Calu3 (cell line): ENCODE results near the gene C19orf25. TPM values are rescaled to one million over a fixed set of nuclear protein-coding genes. Genes with fewer than 3 reads are reported as not detected.
A peak's percentile ranks its signal among the peaks of the same experiment; 100 is the strongest.
"Not testable (repeated sequence)": the region's sequence is repeated elsewhere in the genome, so short reads cannot be mapped to it uniquely, and the experiment has no call there.

Source experiments
- BruUV-seq: library from RNA; stranded (reverse); fragments of 400-500 nt; replicated peaks from 2 replicates; lab custom pipeline; 2021; lab: Mats Ljungman, UMichigan
- CTCF ChIA-PET: fragments of 300-600 bp; sonication (Branson Sonifier 250); formaldehyde crosslinking; loops from one replicate; lab custom pipeline; 2022; ENCODE audit warnings: antibody characterized with exemption; lab: Charles Lee
- DNase-seq: peaks from one replicate; pipeline ENCODE4 v3.0.0; 2022
- H3K27ac Mint-ChIP-seq: one replicate; pipeline ENCODE4 v1.8.0; 2022; ENCODE audit warnings: mixed read lengths; ENCODE audit not compliant: unreplicated experiment
- H3K27me3 Mint-ChIP-seq: one replicate; pipeline ENCODE4 v1.8.0; 2022; ENCODE audit warnings: mixed read lengths; ENCODE audit not compliant: unreplicated experiment
- H3K36me3 Mint-ChIP-seq: one replicate; pipeline ENCODE4 v1.8.0; 2022; ENCODE audit warnings: mild to moderate bottlenecking, moderate library complexity, mixed read lengths; ENCODE audit not compliant: insufficient read depth, unreplicated experiment
- H3K4me1 Mint-ChIP-seq: one replicate; pipeline ENCODE4 v1.8.0; 2022; ENCODE audit warnings: mild to moderate bottlenecking, low read depth, mixed read lengths; ENCODE audit not compliant: unreplicated experiment
- H3K4me3 Mint-ChIP-seq: one replicate; pipeline ENCODE4 v1.8.0; 2022; ENCODE audit warnings: mild to moderate bottlenecking, low read depth, moderate library complexity, mixed read lengths; ENCODE audit not compliant: unreplicated experiment
- H3K9me3 Mint-ChIP-seq: one replicate; pipeline ENCODE4 v1.8.0; 2022; ENCODE audit warnings: low read depth, mixed read lengths; ENCODE audit not compliant: unreplicated experiment
- CTCF ChIP-seq: fragments of 200-600 bp; IDR thresholded peaks from one replicate; pipeline ENCODE4 v1.8.0; 2022; ENCODE audit warnings: antibody characterized with exemption; ENCODE audit not compliant: unreplicated experiment
- intact Hi-C: fragments of 100-400 bp; cut with micrococcal nuclease; formaldehyde crosslinking; loops from one replicate; pipeline ENCODE4 v1.10.0; 2022; ENCODE audit not compliant: unreplicated experiment
- total RNA-seq: library from RNA; stranded (reverse); gene quantifications from 2 replicates; pipeline ENCODE4 v1.2.3, GENCODE V29; 2022

The C19orf25 gene
- total RNA-seq, 1 experiment from 2014 or later: 33.7 TPM

- no peak for TF ChIP-seq CTCF
- CTCF ChIA-PET: no interaction called here
- no TSS peak for BruUV-seq
- no peaks in the 10 kb centered on the region for H3K4me1 Mint-ChIP-seq
- peaks cover 15% of the 10 kb centered on the region for H3K27me3 Mint-ChIP-seq
- intact Hi-C loops: no loop called here
- no peaks in the 10 kb centered on the region for H3K9me3 Mint-ChIP-seq
- no peak for DNase-seq
- H3K36me3 Mint-ChIP-seq: peaks cover 12% of the 10 kb centered on the region
- H3K4me3 Mint-ChIP-seq: no peak overlapping the region
- no peak overlapping the region for H3K27ac Mint-ChIP-seq
These were observed 4.3 kb upstream of the C19orf25 start for GRCh38 chr19:1483131-1483978.

- H3K36me3 Mint-ChIP-seq: peaks cover 20% of the 10 kb centered on the region
- TF ChIP-seq CTCF: no peak
- no peak overlapping the region for H3K4me3 Mint-ChIP-seq
- intact Hi-C loops: no loop called here
- no peaks in the 10 kb centered on the region for H3K9me3 Mint-ChIP-seq
- H3K27ac Mint-ChIP-seq: no peak overlapping the region
- CTCF ChIA-PET: no interaction called here
- DNase-seq: no peak
- no TSS peak for BruUV-seq
- H3K27me3 Mint-ChIP-seq: peaks cover 15% of the 10 kb centered on the region
- no peaks in the 10 kb centered on the region for H3K4me1 Mint-ChIP-seq
These were observed 3.5 kb upstream of the C19orf25 start for GRCh38 chr19:1482361-1483130.

GRCh38 chr19:1481893-1482360 lies 2.9 kb upstream of the C19orf25 start:
- peaks cover 15% of the 10 kb centered on the region for H3K27me3 Mint-ChIP-seq
- CTCF ChIA-PET: no interaction called here
- H3K4me1 Mint-ChIP-seq: no peaks in the 10 kb centered on the region
- no peak for TF ChIP-seq CTCF
- no TSS peak for BruUV-seq
- intact Hi-C loops: no loop called here
- no peak for DNase-seq
- no peak overlapping the region for H3K4me3 Mint-ChIP-seq
- H3K36me3 Mint-ChIP-seq: peaks cover 26% of the 10 kb centered on the region
- no peaks in the 10 kb centered on the region for H3K9me3 Mint-ChIP-seq
- H3K27ac Mint-ChIP-seq: no peak overlapping the region

- CTCF ChIA-PET: no interaction called here
- BruUV-seq: no TSS peak
- H3K27ac Mint-ChIP-seq: no peak overlapping the region
- no peak for TF ChIP-seq CTCF
- intact Hi-C loops: no loop called here
- H3K27me3 Mint-ChIP-seq: peaks cover 15% of the 10 kb centered on the region
- DNase-seq: no peak
- peaks cover 27% of the 10 kb centered on the region for H3K36me3 Mint-ChIP-seq
- no peaks in the 10 kb centered on the region for H3K4me1 Mint-ChIP-seq
- no peak overlapping the region for H3K4me3 Mint-ChIP-seq
- no peaks in the 10 kb centered on the region for H3K9me3 Mint-ChIP-seq
These were observed 2.3 kb upstream of the C19orf25 start for GRCh38 chr19:1481224-1481892.

DNA sequence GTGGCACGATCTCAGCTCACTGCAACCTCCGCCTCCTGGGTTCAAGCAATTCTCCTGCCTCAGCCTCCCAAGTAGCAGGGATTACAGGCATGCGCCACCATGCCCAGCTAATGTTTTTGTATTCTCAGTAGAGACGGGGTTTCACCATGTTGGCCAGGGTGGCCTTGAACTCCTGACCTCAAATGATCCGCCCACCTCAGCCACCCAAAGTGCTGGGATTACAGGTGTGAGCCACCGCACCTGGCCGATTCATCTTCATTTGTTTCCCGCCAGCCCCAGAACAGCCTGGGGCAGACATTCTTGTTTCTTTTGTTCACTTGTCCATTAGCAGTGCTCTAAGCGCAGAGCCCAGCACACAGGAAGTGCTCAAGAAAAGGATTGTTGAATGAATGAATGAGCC lies 2.0 kb downstream of the C19orf25 start:
- H3K36me3 Mint-ChIP-seq: peaks cover 33% of the 10 kb centered on the region
- H3K4me1 Mint-ChIP-seq, H3K27ac Mint-ChIP-seq, H3K9me3 Mint-ChIP-seq, intact Hi-C loops, DNase-seq, BruUV-seq, CTCF ChIA-PET: not testable (repeated sequence)
- H3K27me3 Mint-ChIP-seq: peaks cover 15% of the 10 kb centered on the region
- peak overlapping the region; percentile 91 for H3K4me3 Mint-ChIP-seq
